Measurements from ENCODE around the gene PRKCA.

DNA sequence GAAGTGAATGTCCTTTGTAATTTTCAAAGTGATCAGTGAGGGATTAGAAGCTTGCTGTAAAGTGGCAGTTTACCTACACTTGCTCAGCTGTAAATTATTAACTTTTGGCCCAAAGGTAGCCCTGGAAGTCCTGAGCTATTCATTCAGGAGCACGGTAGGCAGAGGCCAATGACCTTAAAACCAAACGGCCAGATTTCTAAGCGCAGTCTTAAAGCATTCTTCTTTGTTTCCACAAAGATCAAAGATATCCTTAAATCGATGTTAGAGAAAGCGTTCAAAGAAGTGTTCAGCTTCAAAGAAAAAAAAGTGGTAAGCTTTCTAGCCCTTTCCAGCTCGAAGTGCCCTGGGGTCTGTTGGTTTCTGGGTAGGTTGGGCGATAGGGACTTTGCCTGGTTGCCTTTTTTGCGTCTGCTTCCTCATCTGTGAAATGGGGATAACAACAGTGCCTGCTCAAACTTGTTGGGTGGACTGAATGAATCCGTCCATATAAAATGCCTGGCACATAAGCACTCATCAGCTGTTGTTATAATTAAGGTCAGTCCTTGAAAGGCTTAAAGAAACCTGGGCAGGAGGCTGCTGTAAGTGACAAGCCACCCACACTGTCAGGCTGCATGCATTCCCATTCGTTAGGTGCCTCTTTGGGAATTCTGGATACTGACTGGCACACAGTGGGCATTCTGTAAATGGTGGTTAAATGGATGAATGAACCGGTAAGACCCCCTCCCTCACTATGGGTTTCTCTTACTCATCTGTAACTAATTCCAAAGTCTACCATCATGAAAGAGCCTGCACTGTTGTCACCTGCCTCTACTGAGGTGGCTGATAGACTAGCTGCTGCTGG, 113.2 kb downstream of the PRKCA start:
- TF ChIP-seq, protein P1, sequence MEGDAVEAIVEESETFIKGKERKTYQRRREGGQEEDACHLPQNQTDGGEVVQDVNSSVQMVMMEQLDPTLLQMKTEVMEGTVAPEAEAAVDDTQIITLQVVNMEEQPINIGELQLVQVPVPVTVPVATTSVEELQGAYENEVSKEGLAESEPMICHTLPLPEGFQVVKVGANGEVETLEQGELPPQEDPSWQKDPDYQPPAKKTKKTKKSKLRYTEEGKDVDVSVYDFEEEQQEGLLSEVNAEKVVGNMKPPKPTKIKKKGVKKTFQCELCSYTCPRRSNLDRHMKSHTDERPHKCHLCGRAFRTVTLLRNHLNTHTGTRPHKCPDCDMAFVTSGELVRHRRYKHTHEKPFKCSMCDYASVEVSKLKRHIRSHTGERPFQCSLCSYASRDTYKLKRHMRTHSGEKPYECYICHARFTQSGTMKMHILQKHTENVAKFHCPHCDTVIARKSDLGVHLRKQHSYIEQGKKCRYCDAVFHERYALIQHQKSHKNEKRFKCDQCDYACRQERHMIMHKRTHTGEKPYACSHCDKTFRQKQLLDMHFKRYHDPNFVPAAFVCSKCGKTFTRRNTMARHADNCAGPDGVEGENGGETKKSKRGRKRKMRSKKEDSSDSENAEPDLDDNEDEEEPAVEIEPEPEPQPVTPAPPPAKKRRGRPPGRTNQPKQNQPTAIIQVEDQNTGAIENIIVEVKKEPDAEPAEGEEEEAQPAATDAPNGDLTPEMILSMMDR (IDR thresholded peaks at IDR 0.05), result no peak
- TF ChIP-seq JUNB (IDR thresholded peaks at IDR 0.05) (no peak), HOXA7 (CRISPR knock-in tag; IDR thresholded peaks at IDR 0.05) (no peak), POLR2AphosphoS2 (conservative IDR thresholded peaks at IDR 0.05; ENCODE audit: low read length) (no peak), CHD4 (IDR thresholded peaks at IDR 0.05; ENCODE audit: borderline replicate concordance) (no peak), RFX5 (IDR thresholded peaks at IDR 0.05) (no peak), RAD21 (conservative IDR thresholded peaks at IDR 0.05 in 1 of 2, IDR thresholded peaks at IDR 0.05 in 1 of 2) (no peak), POLR2A (IDR thresholded peaks at IDR 0.05; ENCODE audit: low read length) (no peak)
- TF ChIP-seq, protein P2, sequence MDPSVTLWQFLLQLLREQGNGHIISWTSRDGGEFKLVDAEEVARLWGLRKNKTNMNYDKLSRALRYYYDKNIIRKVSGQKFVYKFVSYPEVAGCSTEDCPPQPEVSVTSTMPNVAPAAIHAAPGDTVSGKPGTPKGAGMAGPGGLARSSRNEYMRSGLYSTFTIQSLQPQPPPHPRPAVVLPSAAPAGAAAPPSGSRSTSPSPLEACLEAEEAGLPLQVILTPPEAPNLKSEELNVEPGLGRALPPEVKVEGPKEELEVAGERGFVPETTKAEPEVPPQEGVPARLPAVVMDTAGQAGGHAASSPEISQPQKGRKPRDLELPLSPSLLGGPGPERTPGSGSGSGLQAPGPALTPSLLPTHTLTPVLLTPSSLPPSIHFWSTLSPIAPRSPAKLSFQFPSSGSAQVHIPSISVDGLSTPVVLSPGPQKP (IDR thresholded peaks at IDR 0.05; ENCODE audit: low read depth, low read length), result no peak
